ENCODE measurements around the gene MACROD2. TPM values are rescaled to one million over a fixed set of nuclear protein-coding genes. Genes with fewer than 3 reads are reported as not detected.

MACROD2 gene
- total RNA-seq, 1 donor from 2014 or later = 6.4 TPM

- H3K9me3 Mint-ChIP-seq = no peaks in the 10 kb centered on the region
- H3K4me3 Mint-ChIP-seq = no peak overlapping the region
- no peaks in the 10 kb centered on the region for H3K36me3 Mint-ChIP-seq (ENCODE audit: low read depth)
- H3K27me3 Mint-ChIP-seq (ENCODE audit: low read depth) = no peaks in the 10 kb centered on the region
- H3K4me1 Mint-ChIP-seq = peaks cover 12% of the 10 kb centered on the region
- DNase-seq (ENCODE audit: low read depth, low spot score) = no peak
- TF ChIP-seq CTCF (conservative IDR thresholded peaks at IDR 0.05) = no peak
- H3K27ac Mint-ChIP-seq (ENCODE audit: unreplicated experiment) = no peak overlapping the region
Measured at GRCh38 chr20:14498772-14499171, 503.5 kb downstream of the MACROD2 start.

- TF ChIP-seq CTCF (conservative IDR thresholded peaks at IDR 0.05) = no peak
- Mint-ChIP-seq H3K4me3 (no peak overlapping the region), H3K4me1 (peaks cover 13% of the 10 kb centered on the region), H3K36me3 (ENCODE audit: low read depth) (peaks cover 5% of the 10 kb centered on the region), H3K9me3 (peaks cover 5% of the 10 kb centered on the region), H3K27ac (ENCODE audit: unreplicated experiment) (no peak overlapping the region), H3K27me3 (ENCODE audit: low read depth) (no peaks in the 10 kb centered on the region)
- DNase-seq (ENCODE audit: low read depth, low spot score) = no peak
Measured at GRCh38 chr20:14505476-14505875, 510.2 kb downstream of the MACROD2 start.

- Mint-ChIP-seq H3K27ac (ENCODE audit: unreplicated experiment) (peak overlapping the region; percentile 13), H3K9me3 (peaks cover 5% of the 10 kb centered on the region), H3K27me3 (ENCODE audit: low read depth) (no peaks in the 10 kb centered on the region), H3K4me3 (no peak overlapping the region), H3K4me1 (peaks cover 13% of the 10 kb centered on the region), H3K36me3 (ENCODE audit: low read depth) (peaks cover 5% of the 10 kb centered on the region)
- no peak for DNase-seq (ENCODE audit: low read depth, low spot score)
- no peak for TF ChIP-seq CTCF (conservative IDR thresholded peaks at IDR 0.05)
Measured at GRCh38 chr20:14507711-14508110, 512.4 kb downstream of the MACROD2 start.

- Mint-ChIP-seq H3K4me3 (no peak overlapping the region), H3K27ac (ENCODE audit: unreplicated experiment) (no peak overlapping the region), H3K36me3 (ENCODE audit: low read depth) (peaks cover 5% of the 10 kb centered on the region), H3K9me3 (peaks cover 8% of the 10 kb centered on the region), H3K27me3 (ENCODE audit: low read depth) (no peaks in the 10 kb centered on the region), H3K4me1 (peaks cover 13% of the 10 kb centered on the region)
- no peak for TF ChIP-seq CTCF (conservative IDR thresholded peaks at IDR 0.05)
- DNase-seq (ENCODE audit: low read depth, low spot score) = no peak
Measured at GRCh38 chr20:14510341-14510740, 515.0 kb downstream of the MACROD2 start.

GRCh38 chr20:14512839-14513238, 517.5 kb downstream of the MACROD2 start:
- Mint-ChIP-seq H3K4me3 (no peak overlapping the region), H3K27ac (ENCODE audit: unreplicated experiment) (no peak overlapping the region), H3K27me3 (ENCODE audit: low read depth) (no peaks in the 10 kb centered on the region), H3K4me1 (peaks cover 6% of the 10 kb centered on the region), H3K36me3 (ENCODE audit: low read depth) (no peaks in the 10 kb centered on the region), H3K9me3 (peaks cover 6% of the 10 kb centered on the region)
- TF ChIP-seq CTCF (conservative IDR thresholded peaks at IDR 0.05) = no peak
- DNase-seq (ENCODE audit: low read depth, low spot score) = no peak

- Mint-ChIP-seq H3K36me3 (ENCODE audit: low read depth) (no peaks in the 10 kb centered on the region), H3K4me1 (no peaks in the 10 kb centered on the region), H3K9me3 (peaks cover 9% of the 10 kb centered on the region), H3K27me3 (ENCODE audit: low read depth) (no peaks in the 10 kb centered on the region), H3K4me3 (no peak overlapping the region), H3K27ac (ENCODE audit: unreplicated experiment) (no peak overlapping the region)
- DNase-seq (ENCODE audit: low read depth, low spot score) = no peak
- TF ChIP-seq CTCF (conservative IDR thresholded peaks at IDR 0.05) = no peak
Measured at GRCh38 chr20:14518648-14519047, 523.3 kb downstream of the MACROD2 start.

Measured in neural crest cell (in vitro differentiated cells).